Measurements from ENCODE around the gene NDUFB4.
"Not testable (repeated sequence)": the region's sequence is repeated elsewhere in the genome, so short reads cannot be mapped to it uniquely, and the experiment has no call there.

The NDUFB4 gene

GRCh38 chr3:120604382-120604781 is 8.2 kb downstream of the NDUFB4 start:
- DNase-seq (ENCODE audit: extremely low spot score), result no peak
- ChIA-PET CTCF (interaction anchor here (0.8 to 1.2 kb wide), 2 partner anchors 8 to 10 kb away, joined by 4 to 5 read pairs; partner anchors contain the start of gene NDUFB4), POLR2A (interaction anchor here (1.5 kb wide), 1 partner anchor 8 kb away, joined by 9 read pairs; the partner anchor contains the start of gene NDUFB4)
- TF ChIP-seq TARDBP (IDR thresholded peaks at IDR 0.05), result no peak

- POLR2A ChIA-PET, result interaction anchor here (1.5 kb wide), 1 partner anchor 9 kb away, joined by 9 read pairs; the partner anchor contains the start of gene NDUFB4
- CTCF ChIA-PET, result interaction anchor here (0.8 to 1.2 kb wide), 2 partner anchors 9 to 10 kb away, joined by 4 to 5 read pairs; partner anchors contain the start of gene NDUFB4
- no peak for DNase-seq (ENCODE audit: extremely low spot score)
- TF ChIP-seq SP1 (IDR thresholded peaks at IDR 0.05) (no peak), TARDBP (IDR thresholded peaks at IDR 0.05) (no peak)
Measured at GRCh38 chr3:120604784-120605183, 8.6 kb downstream of the NDUFB4 start.

- POLR2A ChIA-PET, result no interaction called here
- TF ChIP-seq SP1 (IDR thresholded peaks at IDR 0.05) (no peak), FOXM1 (IDR thresholded peaks at IDR 0.05; ENCODE audit: borderline replicate concordance) (no peak), NFRKB (IDR thresholded peaks at IDR 0.05) (no peak), ARNT (IDR thresholded peaks at IDR 0.05) (no peak), ZNF384 (IDR thresholded peaks at IDR 0.05) (no peak), ELF4 (IDR thresholded peaks at IDR 0.05) (no peak), FOXA1 (IDR thresholded peaks at IDR 0.05) (no peak), HDGF (IDR thresholded peaks at IDR 0.05; ENCODE audit: borderline replicate concordance) (no peak), FOXK2 (IDR thresholded peaks at IDR 0.05) (no peak), TARDBP (IDR thresholded peaks at IDR 0.05) (no peak)
- no peak for DNase-seq (ENCODE audit: extremely low spot score)
- CTCF ChIA-PET, result no interaction called here
Measured at GRCh38 chr3:120608506-120608905, 12.4 kb downstream of the NDUFB4 start.

- ChIA-PET POLR2A (no interaction called here), CTCF (interaction anchor here (0.7 kb wide), 1 partner anchor 10 kb away, joined by 5 read pairs; no protein-coding TSS in a partner anchor)
- no peak for TF ChIP-seq FOXM1 (IDR thresholded peaks at IDR 0.05; ENCODE audit: borderline replicate concordance)
- TF ChIP-seq ARNT (IDR thresholded peaks at IDR 0.05), result no peak
- no peak for TF ChIP-seq ELF4 (IDR thresholded peaks at IDR 0.05)
- TF ChIP-seq SUZ12 (IDR thresholded peaks at IDR 0.05), result no peak
- TF ChIP-seq FOXK2 (IDR thresholded peaks at IDR 0.05), result no peak
- TF ChIP-seq NFRKB (IDR thresholded peaks at IDR 0.05), result no peak
- no peak for TF ChIP-seq HDGF (IDR thresholded peaks at IDR 0.05; ENCODE audit: borderline replicate concordance)
- no peak for TF ChIP-seq BHLHE40 (IDR thresholded peaks at IDR 0.05; ENCODE audit: borderline replicate concordance)
- TF ChIP-seq FOXA1 (IDR thresholded peaks at IDR 0.05), result no peak
- DNase-seq (ENCODE audit: extremely low spot score), result no peak
Measured at GRCh38 chr3:120614765-120615164, 18.6 kb downstream of the NDUFB4 start.

GRCh38 chr3:120615847-120616609 is 19.9 kb downstream of the NDUFB4 start:
- TF ChIP-seq LEF1 (IDR thresholded peaks at IDR 0.05; ENCODE audit: borderline replicate concordance), result no peak
- DNase-seq (ENCODE audit: extremely low spot score), result no peak
- CTCF ChIA-PET, result no interaction called here
- POLR2A ChIA-PET, result no interaction called here

GRCh38 chr3:120616745-120617144 is 20.6 kb downstream of the NDUFB4 start:
- POLR2A ChIA-PET; DNase-seq (ENCODE audit: extremely low spot score); CTCF ChIA-PET: not testable (repeated sequence)

- no peak for DNase-seq (ENCODE audit: extremely low spot score)
- TF ChIP-seq PKNOX1 (IDR thresholded peaks at IDR 0.05) (no peak), FOXM1 (IDR thresholded peaks at IDR 0.05; ENCODE audit: borderline replicate concordance) (no peak), LEF1 (IDR thresholded peaks at IDR 0.05; ENCODE audit: borderline replicate concordance) (no peak), ARNT (IDR thresholded peaks at IDR 0.05) (no peak), FOXK2 (IDR thresholded peaks at IDR 0.05) (no peak), FOXA1 (IDR thresholded peaks at IDR 0.05) (no peak), NFRKB (IDR thresholded peaks at IDR 0.05) (no peak), TARDBP (IDR thresholded peaks at IDR 0.05) (no peak), L3MBTL2 (conservative IDR thresholded peaks at IDR 0.05) (no peak), ELF4 (IDR thresholded peaks at IDR 0.05) (no peak), SP1 (IDR thresholded peaks at IDR 0.05) (no peak), HDGF (IDR thresholded peaks at IDR 0.05; ENCODE audit: borderline replicate concordance) (no peak), ZNF384 (IDR thresholded peaks at IDR 0.05) (no peak), SUZ12 (IDR thresholded peaks at IDR 0.05) (no peak), CTBP1 (IDR thresholded peaks at IDR 0.05; ENCODE audit: borderline replicate concordance) (no peak), BHLHE40 (IDR thresholded peaks at IDR 0.05; ENCODE audit: borderline replicate concordance) (no peak)
- ChIA-PET CTCF (interaction anchor here (0.6 to 1.0 kb wide), 5 partner anchors 10 to 282 kb away, joined by 3 to 5 read pairs (median 3); no protein-coding TSS in a partner anchor), POLR2A (interaction anchor here (1.0 to 1.2 kb wide), 2 partner anchors 9 to 26 kb away, joined by 3 to 4 read pairs; partner anchors contain the start of gene NDUFB4)
Measured at GRCh38 chr3:120622457-120622856, 26.3 kb downstream of the NDUFB4 start.
